Fibroblast of skin of right quadriceps (primary cell): ENCODE results near the gene SSUH2.
"Not testable (repeated sequence)": the region's sequence is repeated elsewhere in the genome, so short reads cannot be mapped to it uniquely, and the experiment has no call there.

ENCODE experiments used
- DNase-seq: peaks from one replicate; pipeline ENCODE4 v3.0.0-alpha.2; 2013

Gene SSUH2

GRCh38 chr3:8658306-8659212 lies 14.0 kb upstream of the SSUH2 start:
- DNase-seq, result peak; percentile 55

- DNase-seq, result peak; percentile 35
Measured at GRCh38 chr3:8657804-8658305, 13.3 kb upstream of the SSUH2 start.

GRCh38 chr3:8656240-8656639 lies 11.6 kb upstream of the SSUH2 start:
- no peak for DNase-seq

GRCh38 chr3:8655387-8655835 lies 10.8 kb upstream of the SSUH2 start:
- DNase-seq, result no peak

GRCh38 chr3:8654572-8655329 lies 10.2 kb upstream of the SSUH2 start:
- DNase-seq, result not testable (repeated sequence)

- DNase-seq, result no peak
Measured at GRCh38 chr3:8653800-8654408, 9.3 kb upstream of the SSUH2 start.

GRCh38 chr3:8652324-8652987 lies 7.9 kb upstream of the SSUH2 start:
- no peak for DNase-seq

- DNase-seq, result no peak
Measured at GRCh38 chr3:8651418-8652323, 7.1 kb upstream of the SSUH2 start.

GRCh38 chr3:8650583-8651416 lies 6.2 kb upstream of the SSUH2 start:
- DNase-seq, result no peak

GRCh38 chr3:8649757-8650156 lies 5.2 kb upstream of the SSUH2 start:
- no peak for DNase-seq

GRCh38 chr3:8648909-8649741 lies 4.5 kb upstream of the SSUH2 start:
- no peak for DNase-seq

GRCh38 chr3:8647137-8647985 lies 2.8 kb upstream of the SSUH2 start:
- no peak for DNase-seq

GRCh38 chr3:8646313-8646938 lies 1.8 kb upstream of the SSUH2 start:
- DNase-seq, result no peak

GRCh38 chr3:8645712-8646111 lies 1.1 kb upstream of the SSUH2 start:
- no peak for DNase-seq

GRCh38 chr3:8643693-8644365 lies 769 bp downstream of the SSUH2 start:
- DNase-seq, result no peak

GRCh38 chr3:8642001-8642400 lies 2.6 kb downstream of the SSUH2 start:
- DNase-seq, result no peak

- DNase-seq, result no peak
Measured at GRCh38 chr3:8641472-8641871, 3.1 kb downstream of the SSUH2 start.

- no peak for DNase-seq
Measured at GRCh38 chr3:8640223-8640622, 4.4 kb downstream of the SSUH2 start.
